ENCODE measurements around the gene GPD1L. TPM values are rescaled to one million over a fixed set of nuclear protein-coding genes. Genes with fewer than 3 reads are reported as not detected.
"Not testable (repeated sequence)": the region's sequence is repeated elsewhere in the genome, so short reads cannot be mapped to it uniquely, and the experiment has no call there.

The GPD1L gene
- total RNA-seq, 2 donors from 2014 or later: 7.6 to 18.8 TPM

DNA sequence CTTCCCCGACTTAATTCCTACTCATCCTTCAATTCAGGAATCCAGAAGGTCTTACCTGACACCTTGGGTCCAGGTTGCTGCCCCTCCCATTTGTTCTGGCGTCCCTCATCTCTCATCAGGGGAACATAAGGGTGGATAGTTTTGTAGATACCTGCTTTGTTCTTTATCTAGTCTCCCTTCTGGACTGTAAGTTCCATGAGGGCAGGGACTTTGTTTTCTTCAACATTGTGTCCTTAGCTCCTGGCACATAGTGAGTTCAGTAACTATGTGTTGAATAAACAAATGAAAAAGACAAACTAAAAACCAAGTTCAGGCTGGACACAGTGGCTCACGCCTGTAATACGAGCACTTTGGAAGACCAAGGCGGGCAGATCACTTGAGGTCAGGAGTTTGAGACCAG is 13.2 kb upstream of the GPD1L start:
- H3K27ac Mint-ChIP-seq: no peak overlapping the region
- peaks cover 9% of the 10 kb centered on the region for H3K4me1 Mint-ChIP-seq

DNA sequence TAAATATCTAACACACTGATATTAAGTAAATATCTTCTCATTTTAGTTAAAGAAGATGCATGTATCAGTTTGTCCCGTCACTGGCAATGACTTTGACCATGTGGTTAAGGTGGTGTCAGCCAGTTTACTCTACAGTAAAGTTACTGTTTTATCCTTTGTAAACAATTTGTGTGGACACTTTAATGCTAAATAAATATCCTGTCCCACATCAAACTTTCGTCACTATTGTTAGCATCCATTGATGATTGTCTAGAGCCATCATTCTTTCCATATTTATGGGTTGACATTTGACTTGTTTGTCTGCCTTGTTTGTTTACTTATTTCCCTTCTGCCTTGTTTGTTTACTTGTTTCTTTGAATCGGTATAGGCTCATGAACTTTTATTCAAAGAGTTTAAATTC is 11.0 kb upstream of the GPD1L start:
- Mint-ChIP-seq H3K36me3 (ENCODE audit: low read depth) (no peaks in the 10 kb centered on the region), H3K27me3 (peaks cover 12% of the 10 kb centered on the region), H3K27ac (no peak overlapping the region), H3K9me3 (no peaks in the 10 kb centered on the region), H3K4me1 (peaks cover 13% of the 10 kb centered on the region), H3K4me3 (no peak overlapping the region)
- ATAC-seq (replicated peaks): no peak

More for the DNA sequence above, 13.2 kb upstream of the GPD1L start:
- Mint-ChIP-seq H3K36me3 (ENCODE audit: low read depth) (no peaks in the 10 kb centered on the region), H3K4me3 (no peak overlapping the region), H3K27me3 (peaks cover 17% of the 10 kb centered on the region), H3K9me3 (peaks cover 5% of the 10 kb centered on the region)
- no peak for ATAC-seq (replicated peaks)

GRCh38 chr3:32097768-32098167 is 8.7 kb upstream of the GPD1L start:
- Mint-ChIP-seq H3K36me3 (ENCODE audit: low read depth) (no peaks in the 10 kb centered on the region), H3K4me3 (no peak overlapping the region), H3K27me3 (peaks cover 10% of the 10 kb centered on the region), H3K9me3 (no peaks in the 10 kb centered on the region), H3K27ac (no peak overlapping the region), H3K4me1 (peaks cover 7% of the 10 kb centered on the region)
- ATAC-seq (replicated peaks): no peak

- H3K27me3 Mint-ChIP-seq: peaks cover 6% of the 10 kb centered on the region
- peaks cover 7% of the 10 kb centered on the region for H3K4me1 Mint-ChIP-seq
- no peaks in the 10 kb centered on the region for H3K36me3 Mint-ChIP-seq (ENCODE audit: low read depth)
- H3K9me3 Mint-ChIP-seq: no peaks in the 10 kb centered on the region
- no peak overlapping the region for H3K4me3 Mint-ChIP-seq
- H3K27ac Mint-ChIP-seq: no peak overlapping the region
- no peak for ATAC-seq (replicated peaks)
Measured at GRCh38 chr3:32098528-32098927, 7.9 kb upstream of the GPD1L start.

DNA sequence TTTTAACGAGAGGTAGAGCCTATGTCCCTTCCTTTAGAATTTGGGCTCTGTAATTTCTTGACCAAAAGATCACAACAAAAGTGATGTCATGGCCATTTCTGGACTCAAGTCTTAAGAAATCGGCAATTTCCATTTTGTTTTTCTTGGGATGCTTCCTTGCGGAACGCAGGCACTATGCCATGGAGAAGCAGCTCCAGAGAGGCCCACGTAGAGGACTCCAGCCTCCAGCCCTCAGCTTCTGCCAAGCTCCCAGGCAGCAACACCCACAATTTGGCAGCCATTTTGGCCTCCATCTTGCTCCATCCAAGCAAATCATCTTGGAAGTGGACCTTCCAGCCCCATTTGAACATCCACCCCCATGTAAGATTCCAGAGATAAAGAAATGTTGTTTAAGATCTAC is 6.0 kb upstream of the GPD1L start:
- H3K4me3 Mint-ChIP-seq: no peak overlapping the region
- no peaks in the 10 kb centered on the region for H3K9me3 Mint-ChIP-seq
- H3K4me1 Mint-ChIP-seq: peaks cover 7% of the 10 kb centered on the region
- peaks cover 6% of the 10 kb centered on the region for H3K27me3 Mint-ChIP-seq
- no peak overlapping the region for H3K27ac Mint-ChIP-seq
- ATAC-seq (replicated peaks): no peak
- H3K36me3 Mint-ChIP-seq (ENCODE audit: low read depth): no peaks in the 10 kb centered on the region

- Mint-ChIP-seq H3K4me1 (peaks cover 9% of the 10 kb centered on the region), H3K27ac (no peak overlapping the region), H3K9me3 (no peaks in the 10 kb centered on the region), H3K4me3 (no peak overlapping the region), H3K36me3 (ENCODE audit: low read depth) (no peaks in the 10 kb centered on the region), H3K27me3 (no peaks in the 10 kb centered on the region)
- no peak for ATAC-seq (replicated peaks)
Measured at GRCh38 chr3:32102289-32102688, 4.1 kb upstream of the GPD1L start.

DNA sequence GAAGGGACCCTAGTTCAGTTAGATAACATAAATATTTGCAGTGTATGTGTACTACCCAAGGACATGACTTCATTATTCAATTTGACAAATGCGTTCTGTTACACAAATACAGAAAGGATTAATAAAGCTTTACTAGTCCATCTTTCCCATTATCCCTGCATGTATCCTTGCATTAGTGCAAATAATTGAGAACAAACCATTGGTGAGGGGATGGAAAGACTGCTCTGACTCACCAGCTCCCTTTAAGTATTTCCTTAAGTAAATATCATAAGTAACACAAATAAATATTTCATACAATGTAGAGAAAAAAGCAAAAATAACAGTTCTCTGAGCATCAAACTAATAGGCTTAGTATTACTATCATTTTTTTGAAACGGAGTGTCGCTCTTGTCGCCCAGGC is 1.9 kb upstream of the GPD1L start:
- no peaks in the 10 kb centered on the region for H3K27me3 Mint-ChIP-seq
- ATAC-seq (replicated peaks): no peak
- no peaks in the 10 kb centered on the region for H3K9me3 Mint-ChIP-seq
- peaks cover 10% of the 10 kb centered on the region for H3K4me1 Mint-ChIP-seq
- H3K27ac Mint-ChIP-seq: no peak overlapping the region
- H3K4me3 Mint-ChIP-seq: no peak overlapping the region
- no peaks in the 10 kb centered on the region for H3K36me3 Mint-ChIP-seq (ENCODE audit: low read depth)

DNA sequence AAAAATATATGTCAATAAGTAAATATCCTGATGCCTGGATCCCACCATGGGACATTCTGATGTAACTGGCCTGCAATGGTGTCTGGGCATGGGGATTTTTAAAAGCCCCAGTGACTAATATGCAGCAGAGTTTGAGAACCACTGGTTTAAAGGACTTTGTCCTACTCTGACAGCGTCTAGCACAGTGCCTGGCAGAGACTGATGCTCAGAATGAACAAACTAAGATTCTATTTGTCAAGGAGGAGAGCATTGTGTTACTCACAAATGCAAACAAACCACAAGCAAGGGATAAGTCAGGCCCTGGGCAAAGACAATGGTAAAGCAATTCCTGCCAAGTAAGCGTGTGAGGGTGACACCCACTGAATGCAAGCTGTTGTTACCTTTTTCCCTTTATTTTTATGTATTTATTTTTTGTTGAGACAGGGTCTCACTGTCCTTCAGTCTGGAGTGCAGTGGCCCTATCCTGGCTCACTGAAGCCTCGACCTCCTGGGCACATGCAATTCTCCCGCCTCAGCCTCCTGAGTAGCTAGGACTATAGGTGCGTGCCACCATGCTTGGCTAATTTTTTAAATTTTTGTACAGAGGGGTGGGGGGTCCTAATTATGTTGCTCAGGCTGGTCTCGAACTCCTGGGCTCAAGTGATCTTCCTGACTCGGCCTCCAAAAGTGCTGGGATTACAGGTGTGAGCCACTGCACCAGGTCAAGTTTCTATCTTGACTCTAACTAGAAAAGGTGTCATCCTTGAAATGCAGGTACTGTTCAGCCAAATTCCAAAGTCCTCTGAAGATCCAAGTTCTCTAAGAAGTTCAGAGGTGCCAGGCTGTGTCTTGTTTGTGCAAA is 909 bp upstream of the GPD1L start:
- Mint-ChIP-seq H3K9me3 (no peaks in the 10 kb centered on the region), H3K27me3 (no peaks in the 10 kb centered on the region), H3K4me1 (peaks cover 18% of the 10 kb centered on the region), H3K27ac (peak overlapping the region; percentile 79), H3K36me3 (ENCODE audit: low read depth) (no peaks in the 10 kb centered on the region), H3K4me3 (peak overlapping the region; percentile 96)
- ATAC-seq (replicated peaks): peak; percentile 7

- Mint-ChIP-seq H3K4me1 (peaks cover 24% of the 10 kb centered on the region), H3K36me3 (ENCODE audit: low read depth) (no peaks in the 10 kb centered on the region), H3K27ac (peak overlapping the region; percentile 88), H3K27me3 (no peaks in the 10 kb centered on the region), H3K4me3 (peak overlapping the region; percentile 96), H3K9me3 (no peaks in the 10 kb centered on the region)
- peak; percentile 5 for ATAC-seq (replicated peaks)
Measured at GRCh38 chr3:32106929-32107362, 526 bp downstream of the GPD1L start.

GRCh38 chr3:32108224-32108623 is 1.8 kb downstream of the GPD1L start:
- not testable (repeated sequence) for H3K9me3 Mint-ChIP-seq; H3K36me3 Mint-ChIP-seq (ENCODE audit: low read depth); ATAC-seq (replicated peaks); H3K27me3 Mint-ChIP-seq; H3K27ac Mint-ChIP-seq; H3K4me3 Mint-ChIP-seq
- peaks cover 24% of the 10 kb centered on the region for H3K4me1 Mint-ChIP-seq

- H3K36me3 Mint-ChIP-seq (ENCODE audit: low read depth): peaks cover 3% of the 10 kb centered on the region
- H3K27me3 Mint-ChIP-seq: no peaks in the 10 kb centered on the region
- no peak overlapping the region for H3K4me3 Mint-ChIP-seq
- H3K4me1 Mint-ChIP-seq: peaks cover 34% of the 10 kb centered on the region
- no peak overlapping the region for H3K27ac Mint-ChIP-seq
- no peak for ATAC-seq (replicated peaks)
- H3K9me3 Mint-ChIP-seq: no peaks in the 10 kb centered on the region
Measured at GRCh38 chr3:32109256-32109655, 2.8 kb downstream of the GPD1L start.

- Mint-ChIP-seq H3K27ac (no peak overlapping the region), H3K4me3 (no peak overlapping the region)
- ATAC-seq (replicated peaks): no peak
Measured at GRCh38 chr3:32110233-32110760, 3.9 kb downstream of the GPD1L start.

GRCh38 chr3:32111560-32111959 is 5.1 kb downstream of the GPD1L start:
- Mint-ChIP-seq H3K4me3 (no peak overlapping the region), H3K36me3 (ENCODE audit: low read depth) (peaks cover 14% of the 10 kb centered on the region), H3K4me1 (peaks cover 51% of the 10 kb centered on the region), H3K27ac (no peak overlapping the region), H3K9me3 (no peaks in the 10 kb centered on the region), H3K27me3 (no peaks in the 10 kb centered on the region)
- ATAC-seq (replicated peaks): no peak

More at GRCh38 chr3:32110233-32110760, 3.9 kb downstream of the GPD1L start:
- Mint-ChIP-seq H3K27me3 (no peaks in the 10 kb centered on the region), H3K9me3 (no peaks in the 10 kb centered on the region), H3K36me3 (ENCODE audit: low read depth) (peaks cover 13% of the 10 kb centered on the region), H3K4me1 (peaks cover 45% of the 10 kb centered on the region)

DNA sequence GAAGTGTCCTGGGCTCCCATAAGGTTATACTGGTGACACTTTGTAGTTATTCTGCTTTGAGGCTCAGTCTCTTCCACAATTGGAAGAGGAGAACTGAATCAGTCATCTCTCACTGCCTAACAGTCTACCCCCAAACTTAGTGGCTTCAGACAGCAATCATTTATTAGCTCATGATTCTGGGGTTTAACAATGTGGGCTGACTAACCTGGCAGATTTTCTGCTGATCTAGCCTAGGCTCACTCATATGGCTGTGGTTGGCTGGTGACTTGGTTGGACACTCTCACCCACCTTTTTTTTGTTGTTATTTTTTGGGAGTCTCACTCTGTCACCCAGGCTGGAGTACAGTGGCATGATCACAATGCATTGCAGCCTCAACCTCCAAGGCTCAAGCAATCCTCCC is 7.1 kb downstream of the GPD1L start:
- Mint-ChIP-seq H3K4me3 (peak overlapping the region; percentile 86), H3K27me3 (no peaks in the 10 kb centered on the region), H3K9me3 (no peaks in the 10 kb centered on the region), H3K27ac (peak overlapping the region; percentile 89), H3K4me1 (peaks cover 50% of the 10 kb centered on the region), H3K36me3 (ENCODE audit: low read depth) (peaks cover 14% of the 10 kb centered on the region)
- peak; percentile 68 for ATAC-seq (replicated peaks)

GRCh38 chr3:32113981-32114545 is 7.6 kb downstream of the GPD1L start:
- Mint-ChIP-seq H3K27me3 (no peaks in the 10 kb centered on the region), H3K4me3 (peak overlapping the region; percentile 86), H3K9me3 (no peaks in the 10 kb centered on the region), H3K27ac (peak overlapping the region; percentile 89), H3K4me1 (peaks cover 54% of the 10 kb centered on the region), H3K36me3 (ENCODE audit: low read depth) (peaks cover 14% of the 10 kb centered on the region)
- ATAC-seq (replicated peaks): peak; percentile 55
